A673 (cell line): ENCODE results near the gene ILDR1. TPM values are rescaled to one million over a fixed set of nuclear protein-coding genes. Genes with fewer than 3 reads are reported as not detected.
"Not testable (repeated sequence)": the region's sequence is repeated elsewhere in the genome, so short reads cannot be mapped to it uniquely, and the experiment has no call there.

ENCODE experiments used
- BruUV-seq: library from RNA; stranded (reverse); fragments of 400-500 nt; replicated peaks from 2 replicates; lab custom pipeline; 2021; lab: Mats Ljungman, UMichigan
- CTCF ChIA-PET: fragments of 300-600 bp; sonication (Branson Sonifier 250); formaldehyde crosslinking; loops from one replicate; lab custom pipeline; 2022; ENCODE audit warnings: antibody characterized with exemption; lab: Charles Lee
- POLR2A ChIA-PET: fragments of 300-600 bp; sonication (Branson Sonifier 250); formaldehyde crosslinking; loops from one replicate; lab custom pipeline; 2022; ENCODE audit warnings: antibody characterized with exemption; ENCODE audit not compliant: low non-redundant PET; lab: Charles Lee
- DNase-seq: peaks from one replicate; pipeline ENCODE4 v3.0.0-alpha.2; 2015; ENCODE audit warnings: low spot score
- H3K27ac ChIP-seq: fragments of 200-600 bp; sonication (generic); 2 replicates; pipeline ENCODE4 v1.5.1; 2016; ENCODE audit warnings: mixed run types, low read depth, mild to moderate bottlenecking, mixed read lengths, antibody characterized with exemption, low read length; ENCODE audit not compliant: poor library complexity, severe bottlenecking
- H3K27me3 ChIP-seq: fragments of 200-600 bp; sonication (generic); replicated peaks from 2 replicates; pipeline ENCODE4 v1.6.1; 2017; ENCODE audit warnings: mixed run types, low read depth, mild to moderate bottlenecking, mixed read lengths, antibody characterized with exemption, low read length; ENCODE audit not compliant: insufficient read depth, poor library complexity
- H3K36me3 ChIP-seq: fragments of 200-600 bp; sonication (generic); 2 replicates; pipeline ENCODE4 v1.6.1; 2016; ENCODE audit warnings: mixed run types, mild to moderate bottlenecking, mixed read lengths, antibody characterized with exemption, low read length; ENCODE audit not compliant: insufficient read depth, poor library complexity, severe bottlenecking
- H3K4me1 ChIP-seq: fragments of 200-600 bp; sonication (generic); 2 replicates; pipeline ENCODE4 v1.6.1; 2017; ENCODE audit warnings: mixed run types, mild to moderate bottlenecking, mixed read lengths, antibody characterized with exemption, low read length; ENCODE audit not compliant: insufficient read depth, poor library complexity, severe bottlenecking
- H3K4me3 ChIP-seq: fragments of 200-600 bp; sonication (generic); 2 replicates; pipeline ENCODE4 v1.5.1; 2016; ENCODE audit warnings: low read depth, mixed run types, mild to moderate bottlenecking, mixed read lengths, low read length; ENCODE audit not compliant: poor library complexity, severe bottlenecking
- H3K9me3 ChIP-seq: fragments of 200-600 bp; sonication (generic); 2 replicates; pipeline ENCODE4 v1.6.1; 2016; ENCODE audit warnings: mixed run types, low read depth, mild to moderate bottlenecking, mixed read lengths, antibody characterized with exemption, low read length; ENCODE audit not compliant: poor library complexity, severe bottlenecking
- EZH2 ChIP-seq: fragments of 200-600 bp; sonication (generic); IDR thresholded peaks from 2 replicates; pipeline ENCODE4 v1.6.1; 2017; ENCODE audit warnings: borderline replicate concordance, low read depth, mild to moderate bottlenecking, mixed read lengths, antibody characterized with exemption, low read length; ENCODE audit not compliant: poor library complexity, severe bottlenecking
- intact Hi-C: fragments of 100-400 bp; cut with micrococcal nuclease; formaldehyde crosslinking; loops from one replicate; pipeline ENCODE4 v1.10.0; 2022; ENCODE audit not compliant: unreplicated experiment
- total RNA-seq: library from RNA; stranded (reverse); gene quantifications from 2 replicates; pipeline ENCODE4 v1.2.3, GENCODE V29; 2021
- TF ChIP-seq, protein P1 (sequence below): fragments of 300-800, 200-600 bp; sonication (generic); conservative IDR thresholded peaks from 2 replicates; pipeline ENCODE4 v1.5.1; 2017; ENCODE audit warnings: low read depth, mild to moderate bottlenecking, antibody characterized with exemption, low read length, moderate library complexity, mixed read lengths

The ILDR1 gene
- total RNA-seq, 1 experiment from 2014 or later, result not detected

DNA sequence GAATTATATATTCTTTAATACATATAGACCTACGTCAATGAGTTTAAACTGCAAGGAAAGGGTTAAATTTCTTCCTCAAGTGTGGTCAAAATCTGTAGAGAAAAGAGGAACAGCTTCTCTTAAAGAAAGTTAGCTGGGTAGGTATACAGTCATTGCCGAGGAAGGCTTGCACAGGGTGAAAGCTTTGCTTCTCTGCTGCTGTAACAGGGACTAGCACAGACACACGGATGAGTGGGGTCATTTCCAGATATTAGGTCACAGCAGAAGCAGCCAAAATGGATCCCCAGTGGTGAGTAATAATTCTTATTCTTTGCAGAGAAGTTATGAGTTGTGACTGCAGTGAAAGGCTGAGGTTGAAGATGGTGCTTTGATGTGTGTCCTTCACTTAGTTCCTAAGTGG, 33.2 kb upstream of the ILDR1 start, which contains the start of gene CD86:
TSS of gene CD86 (plus strand) at position 148 of the 400 bp plus-strand sequence. CDS start at position 276, 128 bp downstream.
- H3K4me1 ChIP-seq, result no peaks in the 10 kb centered on the region
- no peaks in the 10 kb centered on the region for H3K36me3 ChIP-seq
- no peak within 1 kb of the TSS for H3K4me3 ChIP-seq
- BruUV-seq, result no TSS peak
- no peak within 1 kb of the TSS for H3K27ac ChIP-seq
- DNase-seq, result no peak
- H3K9me3 ChIP-seq, result no peaks in the 10 kb centered on the region
- intact Hi-C loops, result no loop called here
- CTCF ChIA-PET, result no interaction called here
- TF ChIP-seq, protein P1, sequence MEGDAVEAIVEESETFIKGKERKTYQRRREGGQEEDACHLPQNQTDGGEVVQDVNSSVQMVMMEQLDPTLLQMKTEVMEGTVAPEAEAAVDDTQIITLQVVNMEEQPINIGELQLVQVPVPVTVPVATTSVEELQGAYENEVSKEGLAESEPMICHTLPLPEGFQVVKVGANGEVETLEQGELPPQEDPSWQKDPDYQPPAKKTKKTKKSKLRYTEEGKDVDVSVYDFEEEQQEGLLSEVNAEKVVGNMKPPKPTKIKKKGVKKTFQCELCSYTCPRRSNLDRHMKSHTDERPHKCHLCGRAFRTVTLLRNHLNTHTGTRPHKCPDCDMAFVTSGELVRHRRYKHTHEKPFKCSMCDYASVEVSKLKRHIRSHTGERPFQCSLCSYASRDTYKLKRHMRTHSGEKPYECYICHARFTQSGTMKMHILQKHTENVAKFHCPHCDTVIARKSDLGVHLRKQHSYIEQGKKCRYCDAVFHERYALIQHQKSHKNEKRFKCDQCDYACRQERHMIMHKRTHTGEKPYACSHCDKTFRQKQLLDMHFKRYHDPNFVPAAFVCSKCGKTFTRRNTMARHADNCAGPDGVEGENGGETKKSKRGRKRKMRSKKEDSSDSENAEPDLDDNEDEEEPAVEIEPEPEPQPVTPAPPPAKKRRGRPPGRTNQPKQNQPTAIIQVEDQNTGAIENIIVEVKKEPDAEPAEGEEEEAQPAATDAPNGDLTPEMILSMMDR, result no peak
- TF ChIP-seq EZH2, result no peak
- POLR2A ChIA-PET, result no interaction called here
- no peaks in the 10 kb centered on the region for H3K27me3 ChIP-seq

DNA sequence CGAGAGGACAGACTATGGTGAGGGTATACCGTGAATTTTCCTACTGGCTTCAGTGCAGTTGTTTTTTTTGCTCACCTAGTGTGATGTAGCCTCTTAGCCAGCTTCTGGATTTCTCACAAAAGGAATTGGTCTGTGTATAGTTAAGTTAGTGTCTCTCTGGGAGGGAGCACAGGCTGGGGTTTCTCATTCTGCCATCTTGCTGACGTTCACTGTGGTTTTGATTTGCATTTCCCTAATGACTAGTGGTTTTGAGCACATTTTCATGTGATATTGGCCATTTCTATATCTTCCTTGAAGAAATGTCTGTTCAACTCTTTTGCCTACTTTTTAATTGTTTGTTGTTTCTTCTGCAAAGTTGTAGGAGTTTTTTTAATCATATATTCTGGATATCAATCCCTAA, 30.9 kb upstream of the ILDR1 start:
- POLR2A ChIA-PET, result no interaction called here
- H3K9me3 ChIP-seq, result no peaks in the 10 kb centered on the region
- H3K4me1 ChIP-seq, result no peaks in the 10 kb centered on the region
- no peak overlapping the region for H3K27ac ChIP-seq
- no peak for TF ChIP-seq EZH2
- TF ChIP-seq, protein P1, result no peak
- no peak overlapping the region for H3K4me3 ChIP-seq
- DNase-seq, result no peak
- intact Hi-C loops, result no loop called here
- CTCF ChIA-PET, result no interaction called here
- no TSS peak for BruUV-seq
- no peaks in the 10 kb centered on the region for H3K27me3 ChIP-seq
- no peaks in the 10 kb centered on the region for H3K36me3 ChIP-seq

DNA sequence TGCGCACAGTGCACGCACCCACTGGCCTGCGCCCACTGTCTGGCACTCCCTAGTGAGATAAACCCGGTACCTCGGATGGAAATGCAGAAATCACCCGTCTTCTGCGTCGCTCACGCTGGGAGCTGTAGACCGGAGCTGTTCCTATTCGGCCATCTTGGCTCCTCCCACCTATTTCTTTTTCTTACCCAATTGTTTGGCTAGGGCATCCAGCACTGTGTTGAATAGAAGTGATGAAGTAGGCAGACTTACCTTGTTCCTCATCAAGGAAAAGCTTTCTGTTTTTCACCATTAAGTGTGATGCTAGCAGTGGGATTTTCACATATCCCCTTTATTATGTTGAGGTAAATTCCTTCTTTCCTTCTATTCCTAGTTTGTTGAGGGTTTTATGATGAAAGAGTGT, 25.7 kb upstream of the ILDR1 start:
- H3K4me1 ChIP-seq, H3K36me3 ChIP-seq, CTCF ChIA-PET, BruUV-seq, H3K27ac ChIP-seq, DNase-seq, H3K4me3 ChIP-seq, intact Hi-C loops, H3K27me3 ChIP-seq, POLR2A ChIA-PET, H3K9me3 ChIP-seq: not testable (repeated sequence)

DNA sequence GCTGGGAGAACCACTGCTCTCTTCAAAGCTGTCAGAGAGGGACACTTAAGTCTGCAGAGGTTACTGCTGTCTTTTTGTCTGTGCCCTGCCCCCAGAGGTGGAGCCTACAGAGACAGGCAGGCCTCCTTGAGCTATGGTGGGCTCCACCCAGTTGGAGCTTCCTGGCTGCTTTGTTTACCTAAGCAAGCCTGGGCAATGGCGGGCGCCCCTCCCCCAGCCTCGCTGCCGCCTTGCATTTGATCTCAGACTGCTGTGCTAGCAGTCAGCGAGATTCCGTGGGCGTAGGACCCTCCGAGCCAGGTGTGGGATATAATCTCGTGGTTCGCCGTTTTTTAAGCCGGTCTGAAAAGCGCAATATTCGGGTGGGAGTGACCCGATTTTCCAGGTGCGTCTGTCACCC, 25.2 kb upstream of the ILDR1 start:
- H3K36me3 ChIP-seq, H3K27me3 ChIP-seq, DNase-seq, H3K27ac ChIP-seq, H3K4me3 ChIP-seq, BruUV-seq, H3K4me1 ChIP-seq, POLR2A ChIA-PET, H3K9me3 ChIP-seq, intact Hi-C loops, CTCF ChIA-PET: not testable (repeated sequence)
